Hepatocyte (in vitro differentiated cells): ENCODE data around the gene FBN3. TPM values are rescaled to one million over a fixed set of nuclear protein-coding genes. Genes with fewer than 3 reads are reported as not detected.

Experiments
- DNase-seq: peaks from one replicate; pipeline ENCODE4 v3.0.0-alpha.2; 2016; ENCODE audit warnings: low spot score
- H2AFZ ChIP-seq: fragments of 200-600 bp; sonication (generic); 2 replicates; pipeline ENCODE4 v1.6.0; 2016; ENCODE audit warnings: antibody characterized with exemption, mild to moderate bottlenecking
- H3K27ac ChIP-seq: fragments of 200-600 bp; sonication (generic); 2 replicates; pipeline ENCODE4 v1.5.1; 2016; ENCODE audit warnings: mild to moderate bottlenecking
- H3K27me3 ChIP-seq: fragments of 200-600 bp; sonication (generic); 2 replicates; pipeline ENCODE4 v1.6.1; 2016
- H3K36me3 ChIP-seq: fragments of 200-600 bp; sonication (generic); replicated peaks from 2 replicates; pipeline ENCODE4 v1.5.1; 2016; ENCODE audit warnings: low read depth; ENCODE audit not compliant: insufficient read depth
- H3K4me1 ChIP-seq: fragments of 200-600 bp; sonication (generic); 2 replicates; pipeline ENCODE4 v1.5.1; 2016; ENCODE audit warnings: mild to moderate bottlenecking, moderate library complexity; ENCODE audit not compliant: insufficient read depth
- H3K4me2 ChIP-seq: fragments of 200-600 bp; sonication (generic); 2 replicates; pipeline ENCODE4 v1.6.0; 2016
- H3K4me3 ChIP-seq: fragments of 200-600 bp; sonication (generic); 2 replicates; pipeline ENCODE4 v1.5.1; 2016; ENCODE audit warnings: mild to moderate bottlenecking
- H3K79me2 ChIP-seq: fragments of 200-600 bp; sonication (generic); 2 replicates; pipeline ENCODE4 v1.6.0; 2017; ENCODE audit warnings: mild to moderate bottlenecking
- H3K9me2 ChIP-seq: fragments of 200-600 bp; sonication (generic); replicated peaks from 2 replicates; pipeline ENCODE4 v1.6.0; 2017; ENCODE audit warnings: mild to moderate bottlenecking; ENCODE audit not compliant: insufficient read depth
- H3K9me3 ChIP-seq: fragments of 200-600 bp; sonication (generic); 2 replicates; pipeline ENCODE4 v1.5.1; 2016; ENCODE audit warnings: low read depth, mild to moderate bottlenecking
- H4K20me1 ChIP-seq: fragments of 200-600 bp; sonication (generic); 2 replicates; pipeline ENCODE4 v1.6.0; 2016; ENCODE audit warnings: mild to moderate bottlenecking; ENCODE audit not compliant: insufficient read depth, poor library complexity, severe bottlenecking
- EZH2 ChIP-seq: fragments of 200-600 bp; sonication (generic); IDR thresholded peaks from 2 replicates; pipeline ENCODE4 v1.6.1; 2016; ENCODE audit warnings: antibody characterized with exemption, mild to moderate bottlenecking, borderline replicate concordance
- EZH2phosphoT487 ChIP-seq: fragments of 200-600 bp; sonication (generic); IDR thresholded peaks from one replicate; pipeline ENCODE4 v1.6.1; 2018; ENCODE audit warnings: antibody characterized with exemption, mild to moderate bottlenecking, low read depth, moderate library complexity; ENCODE audit not compliant: unreplicated experiment, severe bottlenecking
- WGBS: methylation state at CpG from one replicate; pipeline ENCODE4 v1.1.6; 2016; ENCODE audit warnings: low lambda C conversion rate; ENCODE audit errors: missing lambda C conversion rate; 5-methylcytosine and 5-hydroxymethylcytosine counted together
- polyA plus RNA-seq: library from polyadenylated mRNA; unstranded; fragments of >200 nt; fragmentation: Nextera tagmentation; extraction: Ambion mirVana; gene quantifications from 2 replicates; pipeline ENCODE4 v1.2.1, GENCODE V29; 2016
- total RNA-seq: library from RNA; depleted of rRNA; stranded (reverse); fragments of >200 nt; gene quantifications from 2 replicates; pipeline ENCODE4 v1.2.3, GENCODE V29; 2014
- TF ChIP-seq, protein P1 (sequence below): fragments of 200-600 bp; sonication (generic); IDR thresholded peaks from 2 replicates; pipeline ENCODE4 v1.5.1; 2016; ENCODE audit warnings: antibody characterized with exemption, mild to moderate bottlenecking; ENCODE audit not compliant: poor library complexity

FBN3 gene
- total and polyA plus RNA-seq, 2 experiments from 2014 or later: 7.5 to 11.5 TPM

DNA sequence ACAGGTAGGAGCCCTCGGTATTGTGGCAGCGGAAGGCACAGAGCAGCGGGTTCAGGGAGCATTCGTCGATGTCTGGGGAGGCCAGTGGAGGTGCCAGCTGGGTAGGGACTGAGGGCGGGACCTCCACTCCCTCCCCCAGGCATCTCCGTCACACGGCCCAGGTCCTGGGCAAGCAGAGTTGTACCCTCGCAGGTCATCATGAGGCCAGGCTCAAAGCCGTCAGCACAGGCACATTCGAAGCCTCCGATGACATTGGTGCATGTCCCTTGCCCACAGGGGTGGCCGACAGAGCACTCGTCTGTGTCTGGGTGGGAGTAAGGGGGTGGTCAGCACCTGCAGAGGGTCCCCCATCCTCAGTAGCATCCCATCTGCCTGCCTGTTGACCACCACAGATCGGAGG, 61.5 kb downstream of the FBN3 start:
- no peaks in the 10 kb centered on the region for H3K4me1 ChIP-seq

DNA sequence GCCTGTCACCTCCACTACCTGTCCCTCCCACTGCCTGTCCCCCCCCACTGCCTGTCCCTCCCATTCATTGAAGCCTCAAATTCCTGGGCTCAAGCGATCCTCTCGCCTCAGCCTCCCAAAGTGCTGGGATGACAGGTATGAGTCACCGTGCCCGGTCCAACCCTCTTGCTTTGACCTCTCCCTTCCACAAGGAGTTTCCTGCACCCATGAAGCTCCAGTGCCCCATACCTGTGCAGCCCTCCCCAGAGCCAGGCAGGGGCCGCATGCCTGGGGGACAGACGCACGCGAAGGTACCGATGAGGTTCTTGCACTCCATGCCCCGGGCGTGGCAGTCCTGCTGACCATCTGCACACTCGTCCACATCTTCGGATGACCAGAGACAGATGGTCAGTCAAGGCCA, 62.5 kb downstream of the FBN3 start:
- 95% methylated on average over 13 of the region's 13 CpGs for WGBS
- H3K4me3 ChIP-seq: no peak overlapping the region

More for the DNA sequence above, 61.5 kb downstream of the FBN3 start:
- Histone ChIP-seq H3K36me3 (no peaks in the 10 kb centered on the region), H3K4me2 (no peak overlapping the region), H3K79me2 (no peaks in the 10 kb centered on the region), H3K27ac (no peak overlapping the region), H2AFZ (no peak overlapping the region), H3K27me3 (no peaks in the 10 kb centered on the region), H3K9me3 (no peaks in the 10 kb centered on the region), H4K20me1 (no peaks in the 10 kb centered on the region), H3K9me2 (no peaks in the 10 kb centered on the region), H3K4me3 (no peak overlapping the region)
- TF ChIP-seq EZH2phosphoT487 (no peak), EZH2 (no peak)
- TF ChIP-seq, protein P1, sequence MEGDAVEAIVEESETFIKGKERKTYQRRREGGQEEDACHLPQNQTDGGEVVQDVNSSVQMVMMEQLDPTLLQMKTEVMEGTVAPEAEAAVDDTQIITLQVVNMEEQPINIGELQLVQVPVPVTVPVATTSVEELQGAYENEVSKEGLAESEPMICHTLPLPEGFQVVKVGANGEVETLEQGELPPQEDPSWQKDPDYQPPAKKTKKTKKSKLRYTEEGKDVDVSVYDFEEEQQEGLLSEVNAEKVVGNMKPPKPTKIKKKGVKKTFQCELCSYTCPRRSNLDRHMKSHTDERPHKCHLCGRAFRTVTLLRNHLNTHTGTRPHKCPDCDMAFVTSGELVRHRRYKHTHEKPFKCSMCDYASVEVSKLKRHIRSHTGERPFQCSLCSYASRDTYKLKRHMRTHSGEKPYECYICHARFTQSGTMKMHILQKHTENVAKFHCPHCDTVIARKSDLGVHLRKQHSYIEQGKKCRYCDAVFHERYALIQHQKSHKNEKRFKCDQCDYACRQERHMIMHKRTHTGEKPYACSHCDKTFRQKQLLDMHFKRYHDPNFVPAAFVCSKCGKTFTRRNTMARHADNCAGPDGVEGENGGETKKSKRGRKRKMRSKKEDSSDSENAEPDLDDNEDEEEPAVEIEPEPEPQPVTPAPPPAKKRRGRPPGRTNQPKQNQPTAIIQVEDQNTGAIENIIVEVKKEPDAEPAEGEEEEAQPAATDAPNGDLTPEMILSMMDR: no peak
- WGBS: 97% methylated on average over 14 of the region's 15 CpGs
- DNase-seq: no peak

DNA sequence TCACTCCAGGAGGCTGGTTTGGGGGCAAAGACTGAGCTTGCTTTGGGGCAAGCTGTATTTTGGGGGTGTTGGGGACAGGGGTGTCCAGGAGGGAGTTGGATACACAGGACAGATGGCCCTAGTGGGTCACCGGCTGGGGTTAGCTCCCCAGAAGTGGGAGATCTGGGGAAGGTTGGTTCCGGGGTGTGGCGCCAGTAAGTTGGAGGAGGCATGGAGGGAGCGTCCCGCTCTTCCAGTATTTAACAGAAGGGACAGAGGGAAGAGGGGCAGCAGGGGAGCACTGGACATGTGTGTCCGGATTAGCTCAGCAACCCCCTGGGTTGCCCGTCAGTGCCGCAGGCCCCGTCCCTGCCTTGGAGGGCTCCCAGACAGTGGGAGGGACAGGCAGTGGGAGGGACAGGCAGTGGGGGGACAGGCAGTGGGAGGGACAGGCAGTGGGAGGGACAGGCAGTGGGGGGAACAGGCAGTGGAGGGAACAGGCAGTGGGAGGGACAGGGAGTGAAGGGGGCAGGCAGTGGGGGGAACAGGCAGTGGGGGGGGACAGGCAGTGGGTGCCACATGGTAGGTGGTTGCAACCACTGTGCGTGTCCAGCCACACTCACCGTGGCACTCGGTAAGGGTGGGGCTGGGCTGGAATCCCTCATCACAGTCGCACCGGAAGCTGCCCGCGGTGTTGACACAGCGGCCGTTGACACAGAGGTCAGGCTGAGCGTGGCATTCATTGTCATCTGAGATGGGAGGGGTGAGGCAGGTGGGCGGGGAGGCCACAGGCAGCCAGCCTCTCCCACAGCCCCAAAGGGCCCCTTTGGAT, 63.6 kb downstream of the FBN3 start:
- H3K27ac ChIP-seq: peak overlapping the region; percentile 12
- no peak overlapping the region for H2AFZ ChIP-seq
- H3K4me1 ChIP-seq: no peaks in the 10 kb centered on the region
- peak; percentile 75 for DNase-seq
- TF ChIP-seq EZH2 (no peak), EZH2phosphoT487 (no peak)
- TF ChIP-seq, protein P1: no peak
- H3K4me2 ChIP-seq: no peak overlapping the region
- H3K79me2 ChIP-seq: no peaks in the 10 kb centered on the region
- WGBS: 63% methylated on average over 20 of the region's 20 CpGs
- no peaks in the 10 kb centered on the region for H4K20me1 ChIP-seq
- H3K27me3 ChIP-seq: no peaks in the 10 kb centered on the region
- H3K36me3 ChIP-seq: no peaks in the 10 kb centered on the region
- H3K9me2 ChIP-seq: no peaks in the 10 kb centered on the region
- no peaks in the 10 kb centered on the region for H3K9me3 ChIP-seq
- H3K4me3 ChIP-seq: no peak overlapping the region

More for the DNA sequence above, 62.5 kb downstream of the FBN3 start:
- Histone ChIP-seq H3K36me3 (no peaks in the 10 kb centered on the region), H3K79me2 (no peaks in the 10 kb centered on the region), H3K27me3 (no peaks in the 10 kb centered on the region), H3K4me1 (no peaks in the 10 kb centered on the region), H3K27ac (no peak overlapping the region), H3K4me2 (no peak overlapping the region), H3K9me3 (no peaks in the 10 kb centered on the region), H2AFZ (no peak overlapping the region), H3K9me2 (no peaks in the 10 kb centered on the region), H4K20me1 (no peaks in the 10 kb centered on the region)
- TF ChIP-seq, protein P1: no peak
- TF ChIP-seq EZH2phosphoT487 (no peak), EZH2 (no peak)
- no peak for DNase-seq
